ENCODE measurements around the gene MAZ.

The MAZ gene

GRCh38 chr16:29836623-29837022, 30.3 kb downstream of the MAZ start:
- Histone ChIP-seq H3K36me3 (ENCODE audit: control insufficient read depth in 1 of 2, insufficient read depth in 2 of 2, low read length in 2 of 2) (peaks cover 47 to 85% of the 10 kb centered on the region in 2 donors), H3K4me3 (ENCODE audit: low read depth in 1 of 2, low read length in 2 of 2) (no peak overlapping the region), H3K4me1 (ENCODE audit: control insufficient read depth in 1 of 2, insufficient read depth in 2 of 2, low read length in 2 of 2) (no peaks in the 10 kb centered on the region), H3K27ac (ENCODE audit: low read length) (no peak overlapping the region), H3K9me3 (ENCODE audit: control insufficient read depth in 1 of 2, low read length in 2 of 2) (no peaks in the 10 kb centered on the region), H3K27me3 (ENCODE audit: low read depth, low read length) (no peaks in the 10 kb centered on the region)

DNA sequence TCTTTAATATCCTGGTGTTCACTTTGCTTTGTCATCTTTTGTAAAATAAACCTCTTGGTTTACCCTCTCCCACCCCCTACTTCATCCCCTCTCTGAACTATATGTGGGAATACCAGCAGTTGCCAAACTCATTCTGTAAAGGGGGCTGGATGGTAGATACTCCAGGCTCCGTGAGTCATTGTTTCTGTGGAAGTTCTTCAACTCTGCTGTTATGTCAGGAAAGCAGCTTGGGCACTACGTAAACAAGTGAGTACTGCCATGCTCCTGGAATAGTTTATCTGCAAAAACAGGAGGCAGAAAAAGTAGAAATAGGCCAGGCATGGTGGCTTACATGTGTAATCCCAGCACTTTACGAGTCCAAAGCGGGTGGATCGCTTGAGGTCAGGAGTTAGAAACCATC, 31.5 kb downstream of the MAZ start:
- no peak overlapping the region for H3K4me3 ChIP-seq (ENCODE audit: low read depth in 1 of 2, low read length in 2 of 2)
- no peaks in the 10 kb centered on the region for H3K9me3 ChIP-seq (ENCODE audit: control insufficient read depth in 1 of 2, low read length in 2 of 2)
- H3K27me3 ChIP-seq (ENCODE audit: low read depth, low read length): no peaks in the 10 kb centered on the region
- H3K27ac ChIP-seq (ENCODE audit: low read length): no peak overlapping the region
- H3K36me3 ChIP-seq (ENCODE audit: control insufficient read depth in 1 of 2, insufficient read depth in 2 of 2, low read length in 2 of 2): peaks cover 55 to 92% of the 10 kb centered on the region in 2 donors
- H3K4me1 ChIP-seq (ENCODE audit: control insufficient read depth in 1 of 2, insufficient read depth in 2 of 2, low read length in 2 of 2): no peaks in the 10 kb centered on the region

DNA sequence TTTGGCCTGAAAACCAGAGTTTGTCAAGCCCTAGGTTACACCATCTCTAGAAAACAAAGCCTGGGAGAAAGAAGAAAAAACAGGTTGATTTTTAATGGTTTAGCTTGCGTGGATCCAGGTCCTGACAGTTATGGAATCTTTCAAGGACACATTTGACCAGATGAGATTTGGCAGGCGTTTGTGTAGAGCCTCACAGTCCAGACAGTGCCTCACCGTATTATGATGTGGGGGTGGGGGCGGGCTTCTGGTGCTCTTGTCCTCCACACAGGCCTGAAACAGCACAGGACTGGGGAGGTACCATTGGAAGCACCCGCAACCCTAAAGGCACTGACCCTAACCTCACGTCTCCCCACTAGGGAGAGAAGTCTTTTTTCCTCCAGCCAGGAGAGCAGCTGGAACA, 33.5 kb downstream of the MAZ start:
- peaks cover 54 to 91% of the 10 kb centered on the region in 2 donors for H3K36me3 ChIP-seq (ENCODE audit: control insufficient read depth in 1 of 2, insufficient read depth in 2 of 2, low read length in 2 of 2)
- H3K4me1 ChIP-seq (ENCODE audit: control insufficient read depth in 1 of 2, insufficient read depth in 2 of 2, low read length in 2 of 2): peaks cover 0 to 2% of the 10 kb centered on the region in 2 donors

GRCh38 chr16:29840240-29840639, 33.9 kb downstream of the MAZ start:
- H3K36me3 ChIP-seq (ENCODE audit: control insufficient read depth in 1 of 2, insufficient read depth in 2 of 2, low read length in 2 of 2): peaks cover 51 to 91% of the 10 kb centered on the region in 2 donors
- H3K4me3 ChIP-seq (ENCODE audit: low read depth in 1 of 2, low read length in 2 of 2): no peak overlapping the region
- H3K9me3 ChIP-seq (ENCODE audit: control insufficient read depth in 1 of 2, low read length in 2 of 2): no peaks in the 10 kb centered on the region
- peaks cover 0 to 6% of the 10 kb centered on the region in 2 donors for H3K4me1 ChIP-seq (ENCODE audit: control insufficient read depth in 1 of 2, insufficient read depth in 2 of 2, low read length in 2 of 2)
- H3K27ac ChIP-seq (ENCODE audit: low read length): no peak overlapping the region
- H3K27me3 ChIP-seq (ENCODE audit: low read depth, low read length): no peaks in the 10 kb centered on the region

More for the DNA sequence above, 33.5 kb downstream of the MAZ start:
- Histone ChIP-seq H3K4me3 (ENCODE audit: low read depth in 1 of 2, low read length in 2 of 2) (no peak overlapping the region), H3K27ac (ENCODE audit: low read length) (no peak overlapping the region), H3K9me3 (ENCODE audit: control insufficient read depth in 1 of 2, low read length in 2 of 2) (no peaks in the 10 kb centered on the region), H3K27me3 (ENCODE audit: low read depth, low read length) (no peaks in the 10 kb centered on the region)

- Histone ChIP-seq H3K4me3 (ENCODE audit: low read depth in 1 of 2, low read length in 2 of 2) (no peak overlapping the region), H3K27ac (ENCODE audit: low read length) (no peak overlapping the region), H3K9me3 (ENCODE audit: control insufficient read depth in 1 of 2, low read length in 2 of 2) (no peaks in the 10 kb centered on the region), H3K36me3 (ENCODE audit: control insufficient read depth in 1 of 2, insufficient read depth in 2 of 2, low read length in 2 of 2) (peaks cover 50 to 95% of the 10 kb centered on the region in 2 donors), H3K4me1 (ENCODE audit: control insufficient read depth in 1 of 2, insufficient read depth in 2 of 2, low read length in 2 of 2) (peaks cover 0 to 16% of the 10 kb centered on the region in 2 donors), H3K27me3 (ENCODE audit: low read depth, low read length) (no peaks in the 10 kb centered on the region)
Observed at GRCh38 chr16:29841631-29842030, 35.3 kb downstream of the MAZ start.

DNA sequence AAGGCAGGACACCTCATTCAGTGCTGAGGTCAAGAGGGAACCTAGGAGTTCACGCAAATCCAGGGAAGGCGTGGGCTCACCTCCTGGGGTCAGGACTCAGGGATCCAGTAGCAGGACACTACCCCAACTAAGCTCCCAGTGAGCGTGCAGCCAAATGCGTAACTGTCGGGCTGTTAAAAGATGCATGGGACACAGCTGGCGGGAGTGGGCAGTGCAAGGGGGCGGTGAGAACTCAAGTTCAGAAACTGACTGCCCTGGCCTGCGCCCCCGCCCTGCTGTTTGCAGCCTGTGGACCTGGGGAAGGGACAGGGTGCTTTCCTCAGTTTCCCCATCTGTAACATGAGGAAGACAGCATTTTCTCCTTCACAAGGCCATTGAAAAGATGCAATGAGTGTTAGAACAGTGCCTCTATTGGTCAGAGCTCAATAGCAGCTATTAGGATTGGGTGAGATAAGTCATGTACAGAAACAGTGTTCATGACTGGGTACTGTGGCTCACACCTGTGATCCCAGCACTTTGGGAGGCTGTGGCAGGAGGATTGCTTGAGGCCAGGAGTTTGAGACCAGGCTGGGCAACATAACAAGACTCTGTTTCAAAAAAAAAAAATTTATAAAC, 36.5 kb downstream of the MAZ start:
- no peak overlapping the region for H3K27ac ChIP-seq (ENCODE audit: low read length)
- peaks cover 0 to 16% of the 10 kb centered on the region in 2 donors for H3K4me1 ChIP-seq (ENCODE audit: control insufficient read depth in 1 of 2, insufficient read depth in 2 of 2, low read length in 2 of 2)
- H3K9me3 ChIP-seq (ENCODE audit: control insufficient read depth in 1 of 2, low read length in 2 of 2): no peaks in the 10 kb centered on the region
- peaks cover 53 to 93% of the 10 kb centered on the region in 2 donors for H3K36me3 ChIP-seq (ENCODE audit: control insufficient read depth in 1 of 2, insufficient read depth in 2 of 2, low read length in 2 of 2)
- no peaks in the 10 kb centered on the region for H3K27me3 ChIP-seq (ENCODE audit: low read depth, low read length)
- no peak overlapping the region for H3K4me3 ChIP-seq (ENCODE audit: low read depth in 1 of 2, low read length in 2 of 2)

DNA sequence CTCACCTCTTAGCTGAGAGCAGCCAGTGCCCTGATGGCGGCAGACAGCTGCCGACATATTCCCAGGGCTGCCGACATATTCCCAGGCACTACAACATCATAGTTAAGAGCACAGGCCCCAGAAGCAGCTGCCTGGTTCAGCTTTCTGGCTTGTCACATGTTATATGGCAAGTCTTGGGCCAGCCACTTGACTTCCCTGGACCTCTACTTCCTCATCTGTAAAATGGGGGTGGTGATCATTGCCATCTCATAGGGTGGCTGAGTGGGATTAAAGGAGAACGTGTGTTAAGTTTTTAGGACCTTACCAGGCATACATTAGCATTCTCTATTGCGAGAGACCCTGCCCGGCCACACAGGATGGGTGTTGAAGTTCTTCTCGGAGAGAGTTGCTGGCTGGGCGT, 37.6 kb downstream of the MAZ start:
- Histone ChIP-seq H3K36me3 (ENCODE audit: control insufficient read depth in 1 of 2, insufficient read depth in 2 of 2, low read length in 2 of 2) (peaks cover 54 to 83% of the 10 kb centered on the region in 2 donors), H3K4me3 (ENCODE audit: low read depth in 1 of 2, low read length in 2 of 2) (no peak overlapping the region)

DNA sequence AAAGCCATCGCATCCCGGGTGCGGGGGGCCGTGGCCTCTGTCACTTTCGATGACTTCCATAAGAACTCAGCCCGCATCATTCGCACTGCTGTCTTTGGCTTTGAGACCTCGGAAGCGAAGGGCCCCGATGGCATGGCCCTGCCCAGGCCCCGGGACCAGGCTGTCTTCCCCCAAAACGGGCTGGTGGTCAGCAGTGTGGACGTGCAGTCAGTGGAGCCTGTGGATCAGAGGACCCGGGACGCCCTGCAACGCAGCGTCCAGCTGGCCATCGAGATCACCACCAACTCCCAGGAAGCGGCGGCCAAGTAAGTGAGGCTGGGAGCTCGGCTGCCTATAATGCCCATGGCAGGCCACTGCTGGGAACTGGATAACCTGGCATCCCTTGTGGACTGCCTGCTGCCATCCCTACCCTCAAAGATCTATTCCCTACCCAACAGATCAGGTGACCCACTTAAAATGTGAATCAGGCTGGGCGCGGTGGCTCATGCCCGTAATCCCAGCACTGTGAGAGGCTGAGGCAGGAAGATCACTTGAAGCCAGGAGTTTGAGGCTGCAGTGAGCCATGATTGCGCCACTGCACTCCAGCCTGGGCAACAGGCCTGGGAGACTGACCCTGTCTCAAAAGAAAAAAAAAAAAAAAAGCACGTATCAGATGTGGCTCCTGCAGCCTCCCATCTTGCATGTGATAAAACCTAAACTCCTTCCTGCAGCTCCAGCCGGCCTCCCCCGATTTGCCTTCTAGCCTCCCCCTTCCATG, 38.4 kb downstream of the MAZ start:
- H3K36me3 ChIP-seq (ENCODE audit: control insufficient read depth in 1 of 2, insufficient read depth in 2 of 2, low read length in 2 of 2): peaks cover 53 to 75% of the 10 kb centered on the region in 2 donors
- H3K27ac ChIP-seq (ENCODE audit: low read length): no peak overlapping the region
- H3K27me3 ChIP-seq (ENCODE audit: low read depth, low read length): no peaks in the 10 kb centered on the region
- no peak overlapping the region for H3K4me3 ChIP-seq (ENCODE audit: low read depth in 1 of 2, low read length in 2 of 2)
- peaks cover 0 to 30% of the 10 kb centered on the region in 2 donors for H3K4me1 ChIP-seq (ENCODE audit: control insufficient read depth in 1 of 2, insufficient read depth in 2 of 2, low read length in 2 of 2)
- no peaks in the 10 kb centered on the region for H3K9me3 ChIP-seq (ENCODE audit: control insufficient read depth in 1 of 2, low read length in 2 of 2)

More for the DNA sequence above, 37.6 kb downstream of the MAZ start:
- H3K9me3 ChIP-seq (ENCODE audit: control insufficient read depth in 1 of 2, low read length in 2 of 2): no peaks in the 10 kb centered on the region
- H3K27ac ChIP-seq (ENCODE audit: low read length): no peak overlapping the region
- peaks cover 0 to 22% of the 10 kb centered on the region in 2 donors for H3K4me1 ChIP-seq (ENCODE audit: control insufficient read depth in 1 of 2, insufficient read depth in 2 of 2, low read length in 2 of 2)
- H3K27me3 ChIP-seq (ENCODE audit: low read depth, low read length): no peaks in the 10 kb centered on the region

GRCh38 chr16:29845656-29846055, 39.3 kb downstream of the MAZ start:
- Histone ChIP-seq H3K4me3 (ENCODE audit: low read depth in 1 of 2, low read length in 2 of 2) (no peak overlapping the region), H3K4me1 (ENCODE audit: control insufficient read depth in 1 of 2, insufficient read depth in 2 of 2, low read length in 2 of 2) (peaks cover 0 to 32% of the 10 kb centered on the region in 2 donors), H3K9me3 (ENCODE audit: control insufficient read depth in 1 of 2, low read length in 2 of 2) (no peaks in the 10 kb centered on the region), H3K36me3 (ENCODE audit: control insufficient read depth in 1 of 2, insufficient read depth in 2 of 2, low read length in 2 of 2) (peaks cover 44 to 66% of the 10 kb centered on the region in 2 donors), H3K27me3 (ENCODE audit: low read depth, low read length) (no peaks in the 10 kb centered on the region), H3K27ac (ENCODE audit: low read length) (no peak overlapping the region)

- Histone ChIP-seq H3K4me1 (ENCODE audit: control insufficient read depth in 1 of 2, insufficient read depth in 2 of 2, low read length in 2 of 2) (peaks cover 0 to 32% of the 10 kb centered on the region in 2 donors), H3K27ac (ENCODE audit: low read length) (no peak overlapping the region), H3K9me3 (ENCODE audit: control insufficient read depth in 1 of 2, low read length in 2 of 2) (no peaks in the 10 kb centered on the region)
Observed at GRCh38 chr16:29848420-29849297, 42.3 kb downstream of the MAZ start.

GRCh38 chr16:29849505-29849904, 43.2 kb downstream of the MAZ start:
- Histone ChIP-seq H3K27ac (ENCODE audit: low read length) (no peak overlapping the region), H3K36me3 (ENCODE audit: control insufficient read depth in 1 of 2, insufficient read depth in 2 of 2, low read length in 2 of 2) (peaks cover 18 to 31% of the 10 kb centered on the region in 2 donors), H3K9me3 (ENCODE audit: control insufficient read depth in 1 of 2, low read length in 2 of 2) (no peaks in the 10 kb centered on the region), H3K4me1 (ENCODE audit: control insufficient read depth in 1 of 2, insufficient read depth in 2 of 2, low read length in 2 of 2) (peaks cover 0 to 32% of the 10 kb centered on the region in 2 donors), H3K4me3 (ENCODE audit: low read depth in 1 of 2, low read length in 2 of 2) (no peak overlapping the region), H3K27me3 (ENCODE audit: low read depth, low read length) (no peaks in the 10 kb centered on the region)

More at GRCh38 chr16:29848420-29849297, 42.3 kb downstream of the MAZ start:
- Histone ChIP-seq H3K4me3 (ENCODE audit: low read depth in 1 of 2, low read length in 2 of 2) (no peak overlapping the region), H3K36me3 (ENCODE audit: control insufficient read depth in 1 of 2, insufficient read depth in 2 of 2, low read length in 2 of 2) (peaks cover 23 to 40% of the 10 kb centered on the region in 2 donors), H3K27me3 (ENCODE audit: low read depth, low read length) (no peaks in the 10 kb centered on the region)

All from muscle layer of duodenum (tissue), 2 donors.